ELR (cell line): Measurements from ENCODE around the gene MEF2A.
"Not testable (repeated sequence)": the region's sequence is repeated elsewhere in the genome, so short reads cannot be mapped to it uniquely, and the experiment has no call there.

Experiments
- DNase-seq: peaks from one replicate; pipeline ENCODE4 v3.0.0-alpha.2; 2015; ENCODE audit warnings: low read depth

The MEF2A gene

GRCh38 chr15:99731336-99732123 lies 165.7 kb downstream of the MEF2A start:
- no peak for DNase-seq

DNA sequence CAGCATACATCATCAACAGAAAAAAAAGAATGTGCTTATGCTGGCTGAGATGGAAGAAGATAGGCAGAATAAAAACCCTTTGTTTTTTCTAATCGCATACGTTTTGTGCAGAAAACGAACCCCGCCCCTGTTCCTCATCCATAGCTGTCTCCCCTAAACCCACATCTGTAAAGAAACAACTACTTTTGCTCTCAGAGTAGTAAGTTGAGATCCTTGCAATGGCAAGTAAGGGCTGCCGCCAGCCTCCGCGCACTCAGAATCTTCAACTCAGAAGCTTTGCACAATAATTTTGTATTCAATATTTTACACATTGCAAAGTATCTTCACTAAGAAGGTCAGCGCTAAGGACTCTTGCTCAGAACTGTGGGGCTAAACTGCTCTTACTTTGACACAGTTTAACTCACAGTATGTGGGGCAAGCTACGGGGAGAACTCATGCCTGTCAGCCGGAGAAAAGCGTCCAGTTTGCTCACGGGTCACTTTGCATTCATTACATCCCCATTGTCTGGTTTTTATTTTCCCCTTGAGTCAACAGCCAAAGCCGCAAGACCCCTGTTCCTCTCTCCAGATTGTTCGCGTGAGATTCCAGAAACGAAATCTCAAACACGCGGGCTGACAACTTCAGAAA lies 166.5 kb downstream of the MEF2A start:
- DNase-seq, result peak; percentile 26

GRCh38 chr15:99732751-99733267 lies 167.0 kb downstream of the MEF2A start:
- peak; percentile 20 for DNase-seq

DNA sequence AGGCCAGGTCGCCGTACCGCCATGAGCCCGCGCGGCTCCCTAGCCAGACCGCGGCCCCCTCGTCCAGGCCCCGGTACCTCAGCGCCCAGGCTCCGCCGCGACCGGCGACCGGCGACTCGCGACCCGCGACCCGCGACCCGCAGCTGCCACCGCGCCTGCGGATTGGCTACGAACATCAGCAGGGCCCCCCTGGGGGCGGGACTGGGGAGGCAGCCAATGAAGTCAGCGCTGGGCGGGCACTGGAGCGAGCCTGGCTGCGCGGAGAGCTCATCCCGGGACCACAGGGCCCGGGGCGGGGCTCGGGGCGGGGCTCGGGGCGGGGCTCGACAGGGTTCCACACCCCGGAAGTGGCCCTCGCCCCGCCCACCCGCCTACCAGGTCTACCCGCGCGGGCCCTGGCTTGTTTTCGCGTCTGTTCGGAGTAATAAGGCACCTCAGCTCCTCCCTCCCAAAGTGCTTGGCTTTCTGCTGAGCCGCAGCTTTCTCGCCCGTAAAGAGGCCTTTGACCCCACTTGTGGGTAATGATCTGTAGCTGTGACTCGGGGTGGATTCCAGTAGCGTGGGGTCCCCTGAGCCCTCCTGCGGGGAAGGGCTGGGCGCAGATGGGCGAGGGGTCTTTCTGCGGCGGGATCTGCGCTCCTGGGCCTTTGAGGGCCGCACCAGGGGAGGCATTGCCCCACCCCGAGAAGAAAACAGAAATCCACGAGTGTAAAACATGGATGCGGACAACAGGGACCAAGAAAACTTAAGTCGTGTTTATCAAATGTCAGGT lies 167.7 kb downstream of the MEF2A start, which contains the start of gene LYSMD4:
Gene LYSMD4, minus strand, starts transcription at position 170 of the 772 bp plus-strand sequence. CDS start 1,438 bp downstream, outside the sequence.
- DNase-seq, result peak; percentile 92

- DNase-seq, result not testable (repeated sequence)
Observed at GRCh38 chr15:99734040-99734291, 168.2 kb downstream of the MEF2A start.

GRCh38 chr15:99734575-99734974 lies 168.8 kb downstream of the MEF2A start:
- no peak for DNase-seq

GRCh38 chr15:99735868-99736267 lies 170.1 kb downstream of the MEF2A start:
- DNase-seq, result no peak

- no peak for DNase-seq
Observed at GRCh38 chr15:99736702-99737101, 170.9 kb downstream of the MEF2A start.

DNA sequence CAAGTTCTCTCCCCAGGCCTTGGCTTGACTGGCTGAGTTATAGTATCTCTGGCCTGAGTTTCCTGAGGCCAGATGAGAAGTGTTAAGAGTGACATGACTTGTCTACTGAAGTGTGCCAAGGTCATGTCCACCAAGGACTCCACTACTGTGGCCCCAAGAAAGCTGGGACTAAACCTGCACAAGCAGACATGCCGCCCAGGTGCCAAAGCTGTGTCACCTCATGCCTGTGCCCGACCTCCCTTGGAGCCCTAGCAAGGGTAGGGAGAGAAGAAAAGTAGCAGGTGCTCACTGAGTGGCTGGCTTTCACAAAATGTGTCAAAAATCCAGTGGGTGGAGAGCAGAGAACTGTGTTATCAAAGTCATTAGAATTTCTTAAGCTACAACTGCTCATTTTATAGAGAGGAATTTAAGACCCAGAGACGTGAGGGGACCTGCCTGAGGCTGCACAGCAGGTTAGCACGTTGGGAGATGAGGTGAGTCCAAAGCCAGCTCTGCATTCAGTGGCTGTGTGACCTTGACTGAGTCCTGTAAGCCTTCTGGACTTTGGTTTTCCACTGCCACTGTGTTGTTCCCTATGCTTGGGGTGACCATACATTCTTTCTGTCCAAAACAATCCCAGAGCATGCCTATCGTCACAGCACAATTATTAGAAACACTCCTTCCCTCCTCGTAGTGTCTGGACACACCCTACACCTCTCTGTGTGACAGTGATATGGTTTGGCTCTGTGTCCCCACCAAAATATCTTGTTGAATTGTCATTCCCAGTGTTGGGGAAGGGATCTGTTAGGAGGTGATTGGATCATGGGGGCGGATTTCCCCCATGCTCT lies 172.4 kb downstream of the MEF2A start:
- DNase-seq, result no peak

DNA sequence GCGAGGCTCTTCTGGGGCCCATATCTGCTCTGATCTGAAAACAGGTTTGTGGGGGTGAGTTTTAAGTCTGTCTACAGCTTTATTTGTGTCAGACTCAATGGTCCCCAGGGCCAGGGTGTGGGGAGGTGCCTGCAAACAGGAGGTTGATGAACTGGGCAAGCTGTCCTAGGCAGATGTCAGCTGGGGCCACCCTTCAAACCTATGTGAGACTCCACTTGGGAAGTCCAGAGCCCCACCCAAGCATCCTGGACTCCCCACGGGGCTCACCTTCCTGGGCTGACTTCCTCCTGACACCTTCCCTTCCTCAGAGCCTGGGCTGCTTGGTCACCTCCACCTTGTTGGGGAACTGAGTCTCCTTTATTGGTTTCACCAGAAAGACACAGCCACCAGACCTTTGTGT lies 176.1 kb downstream of the MEF2A start:
- DNase-seq, result no peak

DNA sequence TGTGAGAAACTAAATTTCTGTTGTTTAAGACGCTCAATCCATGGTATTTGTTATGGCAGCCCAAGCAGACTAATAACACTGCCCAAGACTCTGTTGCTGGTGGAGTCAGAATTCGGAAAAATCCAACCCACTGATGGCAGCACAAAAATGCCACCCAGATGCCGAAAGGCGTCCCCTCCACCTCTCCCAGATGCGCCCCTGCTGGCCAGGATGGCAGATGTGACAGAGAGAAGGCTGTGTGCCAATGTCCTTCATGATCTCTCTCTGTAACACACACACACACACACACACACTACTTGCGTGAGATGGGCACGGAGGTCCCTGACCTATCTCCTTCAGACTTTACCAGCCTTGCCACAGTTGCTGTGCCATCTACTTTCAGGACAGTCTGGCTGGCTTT lies 178.4 kb downstream of the MEF2A start:
- DNase-seq, result no peak

DNA sequence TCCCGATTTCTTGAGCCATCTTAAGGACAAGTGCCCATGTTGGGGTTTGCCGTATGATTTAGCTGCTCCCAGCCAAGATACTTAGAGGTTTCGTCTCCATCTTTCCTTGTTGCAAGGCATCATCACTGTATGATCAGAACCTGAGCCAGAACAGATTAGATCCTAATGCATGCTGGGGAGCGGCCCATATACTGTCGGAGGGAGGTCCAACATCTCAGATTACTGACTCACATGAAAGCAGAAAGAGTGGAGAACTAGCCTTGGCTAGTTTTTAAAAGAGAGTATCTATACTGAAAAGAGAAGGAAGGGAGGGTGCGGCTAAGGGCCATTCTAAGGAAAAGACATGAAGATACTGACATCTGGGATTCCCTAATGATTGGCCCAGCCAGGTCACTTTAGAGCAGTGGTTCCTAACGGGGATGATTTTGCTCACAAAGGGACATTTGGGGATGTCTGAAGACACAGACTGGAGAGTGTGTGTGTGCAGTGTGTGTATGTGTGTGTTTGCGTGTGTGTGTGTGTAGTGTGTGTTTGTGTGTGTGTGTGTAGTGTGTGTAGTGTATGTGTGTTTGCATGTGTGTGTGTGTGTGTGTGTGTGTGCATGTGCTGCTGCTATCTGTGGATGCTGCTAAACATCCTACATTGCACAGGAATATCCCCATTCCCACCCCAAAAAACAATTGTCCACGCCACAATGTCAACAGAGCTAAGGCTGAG lies 179.7 kb downstream of the MEF2A start:
- DNase-seq, result no peak

- peak; percentile 8 for DNase-seq
Observed at GRCh38 chr15:99749386-99749785, 183.6 kb downstream of the MEF2A start.

DNA sequence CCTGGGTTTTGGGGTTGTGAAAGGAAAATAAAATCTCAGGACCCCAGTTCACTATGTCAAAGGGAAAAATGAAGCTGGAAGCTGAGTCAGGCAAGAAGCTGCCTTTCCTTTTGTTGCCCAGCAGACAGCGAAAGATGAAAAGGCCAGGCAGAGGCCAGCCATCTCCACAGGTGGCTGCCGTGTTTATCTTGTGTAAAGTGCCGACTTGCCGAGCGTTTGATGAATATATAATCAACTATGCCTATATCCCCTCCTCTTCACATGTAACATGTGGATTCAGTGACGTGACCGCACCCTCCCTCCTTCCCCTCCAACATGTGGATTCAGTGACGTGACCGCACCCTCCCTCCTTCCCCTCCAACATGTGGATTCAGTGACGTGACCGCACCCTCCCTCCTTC lies 184.5 kb downstream of the MEF2A start:
- not testable (repeated sequence) for DNase-seq

DNA sequence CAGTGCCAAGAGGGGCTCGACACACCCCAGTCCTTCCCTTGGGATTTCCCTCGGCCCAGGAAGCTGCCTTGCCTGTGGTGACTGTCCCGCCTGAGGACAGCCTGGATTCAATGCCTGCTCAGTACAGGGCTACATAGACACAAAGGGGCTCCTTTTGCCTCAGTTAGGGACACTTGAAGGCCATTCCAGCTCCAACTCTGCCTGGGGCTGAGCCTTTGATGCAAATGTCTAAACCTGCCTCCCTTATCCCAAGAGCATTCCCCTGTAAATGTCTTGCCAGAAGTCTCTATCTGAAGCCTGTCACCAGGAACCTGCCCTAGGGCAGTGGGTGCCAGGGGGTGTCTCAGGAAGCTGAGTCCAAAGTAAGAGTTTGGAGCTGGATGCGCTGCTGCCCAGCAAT lies 186.8 kb downstream of the MEF2A start:
- no peak for DNase-seq

DNA sequence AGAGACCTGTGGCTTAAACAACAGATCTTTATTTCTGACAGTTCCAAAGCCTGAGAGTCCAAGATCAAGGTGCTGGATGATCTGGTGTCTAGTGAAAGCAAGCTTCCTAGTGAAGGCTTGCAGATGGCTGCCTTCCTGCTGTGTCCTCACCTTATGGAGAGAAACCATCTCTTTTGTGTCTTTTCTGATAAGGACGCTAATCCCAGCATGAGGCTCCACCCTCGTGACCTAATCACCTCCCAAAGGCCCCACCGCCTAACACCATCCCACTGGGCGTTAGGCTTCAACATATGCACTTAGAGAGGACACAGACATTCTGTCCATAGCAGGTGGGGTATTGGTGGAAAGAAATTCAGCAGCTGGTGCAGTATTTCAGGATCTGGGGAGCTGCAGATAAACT lies 187.3 kb downstream of the MEF2A start:
- DNase-seq, result no peak

- peak; percentile 72 for DNase-seq
Observed at GRCh38 chr15:99755692-99756409, 190.1 kb downstream of the MEF2A start.

- DNase-seq, result peak; percentile 27
Observed at GRCh38 chr15:99762288-99762687, 196.5 kb downstream of the MEF2A start.

DNA sequence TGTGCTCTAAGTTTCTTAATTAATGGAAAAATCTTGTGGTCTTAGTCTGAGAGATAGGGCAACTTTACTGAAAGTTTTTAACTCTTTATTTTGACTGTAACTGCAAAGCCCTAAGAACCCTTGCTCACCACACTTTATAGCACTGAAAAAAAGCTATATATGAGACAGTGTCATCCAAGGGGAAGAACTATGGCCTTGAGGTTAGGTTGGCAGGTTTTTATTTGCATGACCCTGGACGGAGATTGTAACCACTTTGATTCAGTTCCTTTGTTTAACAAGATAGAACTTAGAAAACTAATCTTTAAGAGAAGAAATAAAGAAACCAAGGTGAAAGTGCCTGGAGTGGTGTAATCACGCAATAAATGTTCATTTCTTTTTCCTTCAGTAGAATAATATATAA lies 198.0 kb downstream of the MEF2A start:
- DNase-seq, result no peak

DNA sequence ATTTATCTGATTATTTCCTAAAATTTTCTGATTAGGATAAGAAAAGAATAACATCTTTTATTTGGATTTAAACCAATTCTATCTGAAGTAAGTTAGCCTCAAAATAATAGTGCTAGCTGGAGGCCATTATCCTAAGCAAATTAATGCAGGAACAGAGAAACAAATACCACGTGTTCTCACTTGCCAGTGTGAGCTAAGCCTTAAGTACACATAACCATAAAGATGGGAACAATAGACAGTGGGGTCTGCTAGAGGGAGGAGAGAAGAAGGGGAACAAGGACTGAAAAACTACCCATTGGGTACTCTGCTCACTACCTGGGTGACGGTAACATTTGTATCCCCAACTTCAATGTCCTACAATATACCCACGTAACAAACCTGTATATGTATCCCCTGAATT lies 198.7 kb downstream of the MEF2A start:
- DNase-seq, result no peak
